A549 (cell line): ENCODE results near the gene TFR2.

Experiments
- HDAC2 ChIP-seq: fragments of 200-600 bp; sonication (generic); IDR thresholded peaks from 2 replicates; pipeline ENCODE4 v1.6.1; 2016
- MAZ ChIP-seq: fragments of 150-350 bp; IDR thresholded peaks from 2 replicates; pipeline ENCODE4 v1.6.1; 2014; ENCODE audit warnings: antibody characterized with exemption, low read depth, low read length, borderline replicate concordance
- RAD21 ChIP-seq, 2 experiments: fragments of >200 bp in 1 of 2; sonication (Bioruptor Twin) in 1 of 2; formaldehyde crosslinking in 1 of 2; IDR thresholded peaks in 1 of 2; conservative IDR thresholded peaks in 1 of 2; 2 replicates in 1 of 2; 3 replicates in 1 of 2; pipeline ENCODE4 v1.6.1; 2012 to 2018; ENCODE audit warnings: inconsistent platforms in 1 of 2
- TF ChIP-seq, protein P1 (sequence below): fragments of >200 bp; sonication (Bioruptor Twin); formaldehyde crosslinking; IDR thresholded peaks from 3 replicates; pipeline ENCODE4 v1.5.1; 2016

DNA sequence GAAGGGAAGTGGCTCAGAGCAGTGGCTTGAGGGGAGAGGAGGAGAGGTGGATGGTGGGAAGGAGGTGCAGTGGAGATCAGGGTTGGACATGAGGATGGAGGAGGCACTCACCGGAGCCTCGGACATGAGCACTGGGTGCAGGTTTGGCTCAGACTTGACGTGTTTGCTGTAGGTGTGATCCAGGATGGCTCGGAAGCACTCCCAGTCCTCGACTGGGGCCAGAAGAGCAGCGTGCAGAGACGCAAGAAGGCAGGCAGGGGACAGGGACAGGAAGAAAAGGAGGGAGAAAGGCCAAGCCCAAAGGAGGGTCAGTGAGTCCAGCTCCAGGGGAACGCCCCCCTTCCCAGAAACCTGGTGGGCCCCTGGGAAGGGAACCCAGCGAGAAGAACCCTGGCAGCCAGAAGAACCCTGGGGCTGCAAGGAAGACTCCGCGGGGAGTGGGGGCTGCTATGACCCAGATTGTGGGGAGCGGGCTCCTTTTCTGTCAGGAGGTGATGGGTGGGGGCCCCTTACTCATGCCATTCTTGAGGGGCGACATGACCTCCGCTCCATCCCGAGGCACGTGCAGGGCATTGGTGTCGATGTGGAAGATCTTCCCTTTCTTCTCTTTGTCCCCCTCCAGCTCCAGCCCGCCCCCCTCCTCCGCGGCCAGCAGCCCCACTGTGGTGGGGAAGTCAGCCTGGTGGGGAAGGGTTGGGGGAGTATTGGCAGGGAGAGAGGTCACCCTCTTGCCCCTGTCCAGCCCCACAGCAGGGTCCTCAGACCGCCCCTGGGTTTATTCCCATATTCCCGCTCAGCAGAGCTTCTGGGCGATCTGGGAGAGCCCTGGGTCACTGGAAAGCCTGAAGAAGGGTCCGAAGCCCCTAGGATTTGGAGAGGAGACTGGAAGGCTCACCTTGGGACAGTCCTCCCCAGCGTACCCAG, 13.8 kb upstream of the TFR2 start:
- TF ChIP-seq MAZ (no peak), RAD21 (conservative IDR thresholded peaks at IDR 0.05 in 1 of 2, IDR thresholded peaks at IDR 0.05 in 1 of 2) (no peak), HDAC2 (no peak)
- TF ChIP-seq, protein P1, sequence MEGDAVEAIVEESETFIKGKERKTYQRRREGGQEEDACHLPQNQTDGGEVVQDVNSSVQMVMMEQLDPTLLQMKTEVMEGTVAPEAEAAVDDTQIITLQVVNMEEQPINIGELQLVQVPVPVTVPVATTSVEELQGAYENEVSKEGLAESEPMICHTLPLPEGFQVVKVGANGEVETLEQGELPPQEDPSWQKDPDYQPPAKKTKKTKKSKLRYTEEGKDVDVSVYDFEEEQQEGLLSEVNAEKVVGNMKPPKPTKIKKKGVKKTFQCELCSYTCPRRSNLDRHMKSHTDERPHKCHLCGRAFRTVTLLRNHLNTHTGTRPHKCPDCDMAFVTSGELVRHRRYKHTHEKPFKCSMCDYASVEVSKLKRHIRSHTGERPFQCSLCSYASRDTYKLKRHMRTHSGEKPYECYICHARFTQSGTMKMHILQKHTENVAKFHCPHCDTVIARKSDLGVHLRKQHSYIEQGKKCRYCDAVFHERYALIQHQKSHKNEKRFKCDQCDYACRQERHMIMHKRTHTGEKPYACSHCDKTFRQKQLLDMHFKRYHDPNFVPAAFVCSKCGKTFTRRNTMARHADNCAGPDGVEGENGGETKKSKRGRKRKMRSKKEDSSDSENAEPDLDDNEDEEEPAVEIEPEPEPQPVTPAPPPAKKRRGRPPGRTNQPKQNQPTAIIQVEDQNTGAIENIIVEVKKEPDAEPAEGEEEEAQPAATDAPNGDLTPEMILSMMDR, result no peak
